ENCODE data around the gene NDFIP2. TPM values are rescaled to one million over a fixed set of nuclear protein-coding genes. Genes with fewer than 3 reads are reported as not detected.

Gene NDFIP2
- total RNA-seq, 1 experiment from 2014 or later: 49.6 TPM

DNA sequence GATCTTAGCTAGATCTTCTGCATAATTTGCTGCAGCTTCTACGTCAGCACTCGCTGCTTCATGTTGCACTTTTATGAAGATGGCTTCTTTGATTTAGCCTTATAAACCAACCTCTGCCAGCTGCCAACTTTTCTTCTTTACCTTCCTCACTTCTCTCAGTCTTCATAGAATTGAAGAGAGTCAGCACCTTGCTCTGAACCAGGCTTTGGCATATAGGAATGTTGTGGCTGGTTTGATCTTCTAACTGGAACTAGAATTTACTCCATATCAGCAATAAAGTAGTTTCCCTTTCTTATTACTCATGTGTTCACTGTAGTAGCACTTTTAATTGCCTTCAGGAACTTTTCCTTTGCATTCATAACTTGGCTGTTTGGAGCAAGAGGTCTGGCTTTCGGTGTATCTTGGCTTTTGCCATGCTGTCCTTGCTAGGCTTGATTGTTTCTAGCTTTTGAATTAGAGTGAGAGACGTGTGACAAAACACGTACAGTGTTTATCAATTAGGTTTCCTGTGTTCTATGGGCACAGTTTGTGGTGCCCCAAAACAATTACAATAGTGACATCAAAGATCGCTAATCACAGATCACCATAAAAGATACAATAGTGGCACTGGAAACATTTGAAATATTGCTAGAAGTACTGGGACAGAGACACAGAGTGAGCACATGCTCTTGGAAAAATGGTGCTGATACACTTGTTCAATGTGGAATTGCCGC, 50.7 kb downstream of the NDFIP2 start:
- Histone ChIP-seq H3K36me3 (ENCODE audit: control insufficient read depth in 1 of 2, insufficient read depth in 2 of 2, low read length in 2 of 2) (no peaks in the 10 kb centered on the region; a peak in 1 of 4 replicates), H3K9me3 (ENCODE audit: control insufficient read depth in 1 of 2, insufficient read depth in 1 of 2, low read depth in 1 of 2, low read length in 2 of 2) (no peaks in the 10 kb centered on the region), H3K4me2 (ENCODE audit: low read length) (no peak overlapping the region), H3K9me2 (ENCODE audit: insufficient read depth) (no peaks in the 10 kb centered on the region), H3K9ac (ENCODE audit: low read length) (no peak overlapping the region), H4K20me1 (ENCODE audit: insufficient read depth) (no peaks in the 10 kb centered on the region), H2AFZ (ENCODE audit: low read depth, low read length, poor library complexity, severe bottlenecking) (no peak overlapping the region), H3K79me2 (ENCODE audit: insufficient read depth, low read length) (peaks cover 12% of the 10 kb centered on the region), H3K4me1 (ENCODE audit: control insufficient read depth in 1 of 2, insufficient read depth in 2 of 2, low read length in 2 of 2) (no peaks in the 10 kb centered on the region), H3K27me3 (ENCODE audit: insufficient read depth, low read length) (no peaks in the 10 kb centered on the region), H3K4me3 (replicated peaks in 1 of 2; ENCODE audit: low read depth in 1 of 2, low read length in 2 of 2) (no peak overlapping the region), H3K27ac (ENCODE audit: low read depth, low read length) (no peak overlapping the region)
- TF ChIP-seq, protein P1, sequence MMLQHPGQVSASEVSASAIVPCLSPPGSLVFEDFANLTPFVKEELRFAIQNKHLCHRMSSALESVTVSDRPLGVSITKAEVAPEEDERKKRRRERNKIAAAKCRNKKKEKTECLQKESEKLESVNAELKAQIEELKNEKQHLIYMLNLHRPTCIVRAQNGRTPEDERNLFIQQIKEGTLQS (IDR thresholded peaks at IDR 0.05): no peak
- TF ChIP-seq SIN3A (IDR thresholded peaks at IDR 0.05; ENCODE audit: low read depth): no peak
- TF ChIP-seq ELF1 (IDR thresholded peaks at IDR 0.05; ENCODE audit: borderline replicate concordance, low read depth): no peak
- no peak for TF ChIP-seq JUND (IDR thresholded peaks at IDR 0.05)
- no peak for TF ChIP-seq CEBPB (IDR thresholded peaks at IDR 0.05; ENCODE audit: low read depth)
- TF ChIP-seq, protein P2, sequence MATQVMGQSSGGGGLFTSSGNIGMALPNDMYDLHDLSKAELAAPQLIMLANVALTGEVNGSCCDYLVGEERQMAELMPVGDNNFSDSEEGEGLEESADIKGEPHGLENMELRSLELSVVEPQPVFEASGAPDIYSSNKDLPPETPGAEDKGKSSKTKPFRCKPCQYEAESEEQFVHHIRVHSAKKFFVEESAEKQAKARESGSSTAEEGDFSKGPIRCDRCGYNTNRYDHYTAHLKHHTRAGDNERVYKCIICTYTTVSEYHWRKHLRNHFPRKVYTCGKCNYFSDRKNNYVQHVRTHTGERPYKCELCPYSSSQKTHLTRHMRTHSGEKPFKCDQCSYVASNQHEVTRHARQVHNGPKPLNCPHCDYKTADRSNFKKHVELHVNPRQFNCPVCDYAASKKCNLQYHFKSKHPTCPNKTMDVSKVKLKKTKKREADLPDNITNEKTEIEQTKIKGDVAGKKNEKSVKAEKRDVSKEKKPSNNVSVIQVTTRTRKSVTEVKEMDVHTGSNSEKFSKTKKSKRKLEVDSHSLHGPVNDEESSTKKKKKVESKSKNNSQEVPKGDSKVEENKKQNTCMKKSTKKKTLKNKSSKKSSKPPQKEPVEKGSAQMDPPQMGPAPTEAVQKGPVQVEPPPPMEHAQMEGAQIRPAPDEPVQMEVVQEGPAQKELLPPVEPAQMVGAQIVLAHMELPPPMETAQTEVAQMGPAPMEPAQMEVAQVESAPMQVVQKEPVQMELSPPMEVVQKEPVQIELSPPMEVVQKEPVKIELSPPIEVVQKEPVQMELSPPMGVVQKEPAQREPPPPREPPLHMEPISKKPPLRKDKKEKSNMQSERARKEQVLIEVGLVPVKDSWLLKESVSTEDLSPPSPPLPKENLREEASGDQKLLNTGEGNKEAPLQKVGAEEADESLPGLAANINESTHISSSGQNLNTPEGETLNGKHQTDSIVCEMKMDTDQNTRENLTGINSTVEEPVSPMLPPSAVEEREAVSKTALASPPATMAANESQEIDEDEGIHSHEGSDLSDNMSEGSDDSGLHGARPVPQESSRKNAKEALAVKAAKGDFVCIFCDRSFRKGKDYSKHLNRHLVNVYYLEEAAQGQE (IDR thresholded peaks at IDR 0.05; ENCODE audit: low read depth): no peak
- no peak for TF ChIP-seq POLR2A (IDR thresholded peaks at IDR 0.05; ENCODE audit: borderline replicate concordance, extremely low read depth, insufficient read depth, insufficient read length)
- TF ChIP-seq EGR1 (IDR thresholded peaks at IDR 0.05; ENCODE audit: low read depth): no peak
- TF ChIP-seq, protein P3, sequence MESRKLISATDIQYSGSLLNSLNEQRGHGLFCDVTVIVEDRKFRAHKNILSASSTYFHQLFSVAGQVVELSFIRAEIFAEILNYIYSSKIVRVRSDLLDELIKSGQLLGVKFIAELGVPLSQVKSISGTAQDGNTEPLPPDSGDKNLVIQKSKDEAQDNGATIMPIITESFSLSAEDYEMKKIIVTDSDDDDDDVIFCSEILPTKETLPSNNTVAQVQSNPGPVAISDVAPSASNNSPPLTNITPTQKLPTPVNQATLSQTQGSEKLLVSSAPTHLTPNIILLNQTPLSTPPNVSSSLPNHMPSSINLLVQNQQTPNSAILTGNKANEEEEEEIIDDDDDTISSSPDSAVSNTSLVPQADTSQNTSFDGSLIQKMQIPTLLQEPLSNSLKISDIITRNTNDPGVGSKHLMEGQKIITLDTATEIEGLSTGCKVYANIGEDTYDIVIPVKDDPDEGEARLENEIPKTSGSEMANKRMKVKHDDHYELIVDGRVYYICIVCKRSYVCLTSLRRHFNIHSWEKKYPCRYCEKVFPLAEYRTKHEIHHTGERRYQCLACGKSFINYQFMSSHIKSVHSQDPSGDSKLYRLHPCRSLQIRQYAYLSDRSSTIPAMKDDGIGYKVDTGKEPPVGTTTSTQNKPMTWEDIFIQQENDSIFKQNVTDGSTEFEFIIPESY (IDR thresholded peaks at IDR 0.05; ENCODE audit: extremely low read depth, insufficient replicate concordance, low read length): no peak
- no peak for TF ChIP-seq ZNF274 (IDR thresholded peaks at IDR 0.05; ENCODE audit: low read depth, low read length)
- TF ChIP-seq EZH2phosphoT487 (IDR thresholded peaks at IDR 0.05; ENCODE audit: borderline replicate concordance): no peak
- TF ChIP-seq, protein P4, sequence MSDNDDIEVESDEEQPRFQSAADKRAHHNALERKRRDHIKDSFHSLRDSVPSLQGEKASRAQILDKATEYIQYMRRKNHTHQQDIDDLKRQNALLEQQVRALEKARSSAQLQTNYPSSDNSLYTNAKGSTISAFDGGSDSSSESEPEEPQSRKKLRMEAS (IDR thresholded peaks at IDR 0.05): no peak
- POLR2A ChIA-PET: no interaction called here
- no TSS peak for BruUV-seq (replicated peaks)
- intact Hi-C loops (cut with micrococcal nuclease): no loop called here
- CTCF ChIA-PET: interaction anchor here (0.9 kb wide), 1 partner anchor 107 kb away, joined by 4 read pairs; no protein-coding TSS in a partner anchor
- DNase-seq (ENCODE audit: low read depth, low spot score): no peak
- RAD21 ChIA-PET (ENCODE audit: low non-redundant PET in 1 of 2, low total read pairs in 2 of 2, uncharacterized antibody in 2 of 2, unreplicated experiment in 2 of 2): no interaction called here
- no peak for ATAC-seq

Data from HCT116 (cell line).